Endothelial cell (in vitro differentiated cells): Measurements from ENCODE around the gene ORC5. TPM values are rescaled to one million over a fixed set of nuclear protein-coding genes. Genes with fewer than 3 reads are reported as not detected.

Experiments used
- DNase-seq: peaks from one replicate; pipeline ENCODE4 v3.0.0; 2021; ENCODE audit warnings: low spot score
- H3K27ac Mint-ChIP-seq: one replicate; pipeline ENCODE4 v1.8.0; 2021; ENCODE audit warnings: mixed read lengths, inconsistent platforms; ENCODE audit not compliant: unreplicated experiment
- H3K27me3 Mint-ChIP-seq: one replicate; pipeline ENCODE4 v1.8.0; 2021; ENCODE audit warnings: mild to moderate bottlenecking, moderate library complexity, mixed read lengths, inconsistent platforms; ENCODE audit not compliant: unreplicated experiment
- H3K36me3 Mint-ChIP-seq: one replicate; pipeline ENCODE4 v1.8.0; 2021; ENCODE audit warnings: mild to moderate bottlenecking, low read depth, mixed read lengths, inconsistent platforms; ENCODE audit not compliant: unreplicated experiment
- H3K4me1 Mint-ChIP-seq: one replicate; pipeline ENCODE4 v1.8.0; 2021; ENCODE audit warnings: mild to moderate bottlenecking, mixed read lengths, inconsistent platforms; ENCODE audit not compliant: unreplicated experiment
- H3K4me3 Mint-ChIP-seq: one replicate; pipeline ENCODE4 v1.8.0; 2021; ENCODE audit warnings: mild to moderate bottlenecking, mixed read lengths, inconsistent platforms; ENCODE audit not compliant: unreplicated experiment
- H3K9me3 Mint-ChIP-seq: one replicate; pipeline ENCODE4 v1.8.0; 2021; ENCODE audit warnings: mixed read lengths, inconsistent platforms; ENCODE audit not compliant: unreplicated experiment
- CTCF ChIP-seq: fragments of 200-600 bp; sonication (generic); IDR thresholded peaks from one replicate; pipeline ENCODE4 v1.5.0; 2021; ENCODE audit warnings: antibody characterized with exemption; ENCODE audit not compliant: unreplicated experiment
- total RNA-seq: library from RNA; stranded (reverse); fragmentation: NEBNext Ultra II Directional; extraction: Animal tissue kit (Norgen Biotek cat#: 25700); gene quantifications from one replicate; pipeline ENCODE4 v1.2.1, GENCODE V29; 2021; ENCODE audit not compliant: unreplicated experiment

ORC5 gene
- total RNA-seq, 1 donor from 2014 or later: 16.7 TPM

- no peak for TF ChIP-seq CTCF
- Mint-ChIP-seq H3K4me1 (no peaks in the 10 kb centered on the region), H3K27me3 (peaks cover 1% of the 10 kb centered on the region), H3K9me3 (no peaks in the 10 kb centered on the region), H3K27ac (no peak overlapping the region), H3K4me3 (no peak overlapping the region), H3K36me3 (no peaks in the 10 kb centered on the region)
- no peak for DNase-seq
Measured at GRCh38 chr7:104136561-104136960, 71.3 kb downstream of the ORC5 start.

- no peak overlapping the region for H3K4me3 Mint-ChIP-seq
- no peak for TF ChIP-seq CTCF
- peaks cover 1% of the 10 kb centered on the region for H3K27me3 Mint-ChIP-seq
- no peaks in the 10 kb centered on the region for H3K4me1 Mint-ChIP-seq
- H3K36me3 Mint-ChIP-seq: peaks cover 2% of the 10 kb centered on the region
- no peak for DNase-seq
- H3K27ac Mint-ChIP-seq: no peak overlapping the region
- no peaks in the 10 kb centered on the region for H3K9me3 Mint-ChIP-seq
Measured at GRCh38 chr7:104135760-104136558, 71.9 kb downstream of the ORC5 start.

- Mint-ChIP-seq H3K27me3 (no peaks in the 10 kb centered on the region), H3K36me3 (peaks cover 10% of the 10 kb centered on the region), H3K4me3 (no peak overlapping the region), H3K4me1 (no peaks in the 10 kb centered on the region), H3K9me3 (no peaks in the 10 kb centered on the region), H3K27ac (no peak overlapping the region)
- DNase-seq: no peak
- no peak for TF ChIP-seq CTCF
Measured at GRCh38 chr7:104133238-104133637, 74.6 kb downstream of the ORC5 start.

- peaks cover 10% of the 10 kb centered on the region for H3K36me3 Mint-ChIP-seq
- no peak overlapping the region for H3K4me3 Mint-ChIP-seq
Measured at GRCh38 chr7:104130726-104131125, 77.1 kb downstream of the ORC5 start.

More at GRCh38 chr7:104130726-104131125, 77.1 kb downstream of the ORC5 start:
- H3K4me1 Mint-ChIP-seq: peaks cover 3% of the 10 kb centered on the region
- DNase-seq: no peak
- H3K27ac Mint-ChIP-seq: no peak overlapping the region
- no peaks in the 10 kb centered on the region for H3K27me3 Mint-ChIP-seq
- TF ChIP-seq CTCF: no peak
- H3K9me3 Mint-ChIP-seq: no peaks in the 10 kb centered on the region
